ENCODE measurements around the gene SERPINA1.
"Not testable (repeated sequence)": the region's sequence is repeated elsewhere in the genome, so short reads cannot be mapped to it uniquely, and the experiment has no call there.

SERPINA1 gene

GRCh38 chr14:94382716-94383596 lies 5.4 kb downstream of the SERPINA1 start:
- no peak for DNase-seq

GRCh38 chr14:94382099-94382715 lies 6.2 kb downstream of the SERPINA1 start:
- no peak for DNase-seq

GRCh38 chr14:94381149-94382030 lies 7.0 kb downstream of the SERPINA1 start:
- DNase-seq: peak; percentile 65

- peak; percentile 70 for DNase-seq
These were observed 7.9 kb downstream of the SERPINA1 start for GRCh38 chr14:94380225-94381148.

- DNase-seq: no peak
These were observed 8.8 kb downstream of the SERPINA1 start for GRCh38 chr14:94379291-94380224.

- DNase-seq: no peak
These were observed 9.7 kb downstream of the SERPINA1 start for GRCh38 chr14:94378527-94379290.

GRCh38 chr14:94377866-94378470 lies 10.4 kb downstream of the SERPINA1 start:
- DNase-seq: peak; percentile 20

- DNase-seq: no peak
These were observed 11.2 kb downstream of the SERPINA1 start for GRCh38 chr14:94376976-94377865.

GRCh38 chr14:94376108-94376975 lies 12.1 kb downstream of the SERPINA1 start:
- DNase-seq: no peak

GRCh38 chr14:94375552-94376107 lies 12.8 kb downstream of the SERPINA1 start:
- no peak for DNase-seq

- DNase-seq: no peak
These were observed 13.6 kb downstream of the SERPINA1 start for GRCh38 chr14:94374749-94375260.

- DNase-seq: no peak
These were observed 14.3 kb downstream of the SERPINA1 start for GRCh38 chr14:94374116-94374515.

- no peak for DNase-seq
These were observed 14.7 kb downstream of the SERPINA1 start for GRCh38 chr14:94373708-94374107.

GRCh38 chr14:94372021-94372605 lies 16.3 kb downstream of the SERPINA1 start:
- no peak for DNase-seq

- no peak for DNase-seq
These were observed 17.9 kb downstream of the SERPINA1 start for GRCh38 chr14:94370524-94370910.

- DNase-seq: not testable (repeated sequence)
These were observed 18.5 kb downstream of the SERPINA1 start for GRCh38 chr14:94369766-94370523.
